Hippocampal formation (tissue), 2 donors: ENCODE results near the gene NME4.

ENCODE experiments used
- DNase-seq, 2 donors: peaks; one replicate each; lab custom pipeline; 2025; lab: John Stamatoyannopoulos, UW

The NME4 gene

DNA sequence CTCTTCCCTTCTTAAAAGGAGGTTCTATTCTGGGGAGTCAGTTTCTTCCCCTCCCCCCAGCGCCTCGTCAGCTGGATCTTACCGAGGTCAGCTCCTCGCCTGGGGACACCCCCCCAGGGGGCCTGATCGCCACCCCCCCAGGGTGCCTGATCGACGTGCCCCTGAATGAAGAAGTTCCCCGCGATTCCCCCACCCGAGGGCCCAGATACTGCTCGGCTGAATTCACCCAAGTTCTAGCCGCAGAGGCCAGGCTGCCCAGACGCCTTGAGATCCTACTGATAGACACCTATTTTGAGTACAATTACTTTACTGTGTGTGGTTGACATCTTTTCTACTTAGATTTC, 29.9 kb downstream of the NME4 start:
- DNase-seq = no peak

DNA sequence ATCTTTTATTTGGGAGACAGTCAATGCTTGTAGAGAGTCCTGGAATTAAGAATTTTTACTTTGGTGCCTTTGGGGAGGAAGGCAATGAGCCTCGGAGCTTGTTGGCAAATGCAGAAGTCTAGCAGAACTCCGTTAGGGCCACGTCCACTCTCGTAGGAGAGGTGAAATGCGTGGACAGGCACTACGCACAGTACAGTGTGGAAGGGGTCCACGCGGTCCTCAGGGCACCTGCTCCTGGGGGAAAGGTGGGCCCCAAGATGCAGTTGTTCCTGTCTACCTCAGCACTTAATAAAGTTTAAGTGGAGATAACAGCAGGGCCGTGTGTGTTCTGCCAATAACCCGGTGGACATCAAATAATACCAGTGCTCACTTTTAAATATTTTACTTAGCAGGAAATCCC, 30.3 kb downstream of the NME4 start:
- DNase-seq = no peak

DNA sequence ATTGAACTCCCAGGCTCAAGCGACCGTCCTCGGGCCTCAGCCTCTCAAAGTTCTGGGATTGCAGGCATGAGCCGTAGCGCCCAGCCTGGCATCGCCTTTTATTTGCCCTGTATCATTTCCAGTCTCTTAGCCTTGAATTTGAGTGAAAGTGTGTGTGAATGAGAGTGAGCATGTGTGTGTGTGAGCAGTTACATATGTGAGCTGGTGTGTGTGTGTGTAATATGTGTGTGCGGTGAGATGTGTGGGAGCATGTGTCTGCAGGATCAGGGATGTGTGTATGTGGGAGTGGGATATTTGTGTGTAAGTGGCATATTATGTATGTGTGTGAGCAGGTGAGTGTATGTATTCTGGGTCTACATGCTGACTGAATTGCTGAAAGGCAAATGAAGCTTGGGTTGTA, 33.9 kb downstream of the NME4 start:
- no peak for DNase-seq

DNA sequence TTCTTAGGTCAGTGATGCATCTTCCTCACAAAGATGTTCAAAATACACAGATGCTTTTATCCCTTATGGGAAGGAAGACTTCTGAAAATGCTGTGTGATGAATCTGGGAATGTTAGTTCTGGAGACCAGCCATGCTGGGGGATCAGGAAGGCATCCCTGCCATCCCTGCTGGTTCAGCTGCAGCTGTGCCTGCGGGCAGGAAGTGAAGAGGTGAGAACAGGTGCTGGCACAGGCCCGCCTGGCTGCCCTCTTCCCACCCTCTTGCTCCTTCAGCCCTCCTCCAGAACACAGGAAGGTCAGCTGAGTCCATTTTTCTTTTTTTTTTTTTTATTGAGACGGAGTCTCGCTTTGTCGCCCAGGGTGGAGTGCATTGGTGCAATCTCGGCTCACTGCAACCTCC, 43.6 kb downstream of the NME4 start:
- no peak for DNase-seq

DNA sequence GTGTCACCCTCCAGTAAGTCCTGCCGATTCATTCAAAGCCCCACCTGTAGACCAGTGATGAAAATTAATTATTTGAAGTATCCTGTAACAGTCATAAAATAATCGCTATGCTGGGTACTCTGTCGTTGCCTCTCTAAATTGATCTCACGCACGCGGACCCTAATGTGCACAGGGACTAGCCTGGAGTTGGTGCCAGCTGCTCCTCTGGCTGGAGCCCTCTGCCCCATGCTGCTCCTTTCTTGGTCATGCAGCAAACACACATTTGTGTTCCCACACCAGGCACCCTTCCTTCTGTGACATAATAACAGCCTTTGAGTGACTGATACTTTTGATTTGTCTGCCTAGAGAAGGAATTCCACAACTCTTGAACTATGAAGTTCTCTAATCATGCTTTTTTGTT, 44.4 kb downstream of the NME4 start:
- no peak for DNase-seq

DNA sequence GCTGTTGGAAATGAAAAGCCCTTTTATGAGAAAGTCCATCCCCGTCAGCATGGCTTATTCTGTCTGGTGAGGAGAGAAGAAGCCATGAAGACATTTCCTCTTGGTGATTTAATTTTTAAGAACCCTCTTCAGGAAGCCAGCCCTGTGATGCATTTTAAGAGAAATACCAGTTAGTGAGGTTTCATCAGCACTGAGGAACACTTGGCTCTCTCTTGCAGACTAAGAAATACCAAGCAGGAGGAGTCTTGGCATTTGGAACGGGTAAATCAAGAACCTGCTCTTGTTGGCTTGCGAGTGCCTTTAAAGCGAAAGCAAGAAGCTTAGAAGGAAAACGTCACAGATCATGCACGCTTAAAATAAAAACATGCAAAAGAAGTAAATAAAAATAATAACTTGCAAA, 46.0 kb downstream of the NME4 start:
- DNase-seq = no peak

DNA sequence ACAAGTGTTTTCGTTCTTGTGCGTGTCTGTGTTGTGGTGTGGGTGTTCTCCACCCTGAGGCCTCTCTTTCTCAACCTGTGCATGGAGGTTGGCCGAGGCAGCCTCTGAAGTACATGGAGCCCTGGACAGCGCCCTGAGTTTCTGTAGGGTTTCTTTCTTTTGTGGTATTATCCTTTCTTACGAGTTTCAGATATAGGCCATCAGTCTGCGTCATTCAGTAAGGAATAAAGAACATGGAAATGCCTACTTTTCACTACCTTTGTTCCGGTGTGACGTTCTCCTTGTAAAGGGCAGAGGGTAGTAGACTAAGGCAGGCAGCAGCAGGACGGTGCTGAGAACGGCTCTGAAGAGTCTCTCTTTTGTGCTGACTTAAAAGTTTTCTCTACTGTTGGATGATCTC, 47.0 kb downstream of the NME4 start:
- no peak for DNase-seq

DNA sequence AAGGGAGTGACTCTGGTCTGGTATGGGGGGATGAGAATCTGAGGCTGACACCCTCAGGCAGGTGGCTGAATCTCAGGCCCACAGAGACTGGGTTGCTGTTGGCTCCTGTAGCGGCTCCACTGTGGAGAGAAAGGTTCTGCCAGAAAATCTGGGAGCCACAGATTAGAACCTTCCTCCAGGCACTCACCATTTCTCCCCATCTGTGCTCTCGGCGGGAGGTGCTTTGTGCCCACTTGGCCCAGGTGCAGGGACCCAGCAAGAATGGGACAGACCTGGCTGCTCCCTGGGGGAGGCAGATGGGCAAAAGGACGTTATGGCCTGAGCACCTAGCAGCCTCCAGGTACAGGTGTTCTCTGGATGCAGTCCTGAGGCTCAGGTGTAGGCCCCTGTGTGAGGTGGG, 48.6 kb downstream of the NME4 start:
- DNase-seq = no peak
